GM12872 (cell line): Measurements from ENCODE around the gene MFSD6.

ENCODE experiments used
- TF ChIP-seq, protein P1 (sequence below): IDR thresholded peaks from 3 replicates; pipeline ENCODE4 v1.5.1; 2011; ENCODE audit warnings: low read depth, mild to moderate bottlenecking, low read length, moderate library complexity; ENCODE audit not compliant: insufficient read depth

Gene MFSD6

DNA sequence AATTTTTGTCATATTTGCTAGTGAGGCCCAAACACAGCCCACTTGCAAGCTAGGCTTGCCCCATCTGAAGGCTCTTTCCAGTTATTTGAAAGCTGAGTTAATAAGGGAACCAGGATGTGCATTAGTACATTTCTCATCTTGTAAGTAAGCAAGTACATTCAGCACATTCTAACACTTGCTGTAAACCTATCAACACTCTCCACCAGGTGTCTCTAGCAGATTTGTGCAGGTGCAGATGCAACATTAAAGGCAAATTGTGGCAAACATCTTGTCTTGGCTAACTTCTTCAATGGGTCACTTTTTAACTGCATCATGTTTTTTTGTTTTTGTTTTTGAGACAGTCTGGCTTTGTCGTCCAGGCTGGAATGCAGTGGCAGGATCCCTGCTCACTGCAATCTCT, 25.3 kb upstream of the MFSD6 start:
- TF ChIP-seq, protein P1, sequence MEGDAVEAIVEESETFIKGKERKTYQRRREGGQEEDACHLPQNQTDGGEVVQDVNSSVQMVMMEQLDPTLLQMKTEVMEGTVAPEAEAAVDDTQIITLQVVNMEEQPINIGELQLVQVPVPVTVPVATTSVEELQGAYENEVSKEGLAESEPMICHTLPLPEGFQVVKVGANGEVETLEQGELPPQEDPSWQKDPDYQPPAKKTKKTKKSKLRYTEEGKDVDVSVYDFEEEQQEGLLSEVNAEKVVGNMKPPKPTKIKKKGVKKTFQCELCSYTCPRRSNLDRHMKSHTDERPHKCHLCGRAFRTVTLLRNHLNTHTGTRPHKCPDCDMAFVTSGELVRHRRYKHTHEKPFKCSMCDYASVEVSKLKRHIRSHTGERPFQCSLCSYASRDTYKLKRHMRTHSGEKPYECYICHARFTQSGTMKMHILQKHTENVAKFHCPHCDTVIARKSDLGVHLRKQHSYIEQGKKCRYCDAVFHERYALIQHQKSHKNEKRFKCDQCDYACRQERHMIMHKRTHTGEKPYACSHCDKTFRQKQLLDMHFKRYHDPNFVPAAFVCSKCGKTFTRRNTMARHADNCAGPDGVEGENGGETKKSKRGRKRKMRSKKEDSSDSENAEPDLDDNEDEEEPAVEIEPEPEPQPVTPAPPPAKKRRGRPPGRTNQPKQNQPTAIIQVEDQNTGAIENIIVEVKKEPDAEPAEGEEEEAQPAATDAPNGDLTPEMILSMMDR = peak; percentile 75

DNA sequence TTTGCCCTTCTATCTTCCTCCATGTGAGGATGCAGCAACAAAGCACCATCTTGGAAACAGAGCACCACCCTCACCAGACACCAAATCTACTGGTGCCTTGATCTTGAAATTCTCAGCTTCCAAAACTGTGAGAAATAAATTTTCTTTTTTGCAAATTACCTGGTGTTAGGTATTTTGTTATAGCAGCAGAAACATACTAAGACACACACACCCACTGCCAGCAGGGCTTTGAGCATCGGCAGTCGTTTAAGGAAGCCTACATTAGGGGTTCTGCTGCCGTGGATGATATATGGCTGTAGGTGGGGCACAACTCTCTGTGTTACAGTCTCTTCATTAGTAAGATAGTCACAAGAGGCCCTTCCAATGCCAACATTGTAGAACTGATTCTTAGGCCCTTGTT, 20.7 kb upstream of the MFSD6 start:
- TF ChIP-seq, protein P1 = no peak

DNA sequence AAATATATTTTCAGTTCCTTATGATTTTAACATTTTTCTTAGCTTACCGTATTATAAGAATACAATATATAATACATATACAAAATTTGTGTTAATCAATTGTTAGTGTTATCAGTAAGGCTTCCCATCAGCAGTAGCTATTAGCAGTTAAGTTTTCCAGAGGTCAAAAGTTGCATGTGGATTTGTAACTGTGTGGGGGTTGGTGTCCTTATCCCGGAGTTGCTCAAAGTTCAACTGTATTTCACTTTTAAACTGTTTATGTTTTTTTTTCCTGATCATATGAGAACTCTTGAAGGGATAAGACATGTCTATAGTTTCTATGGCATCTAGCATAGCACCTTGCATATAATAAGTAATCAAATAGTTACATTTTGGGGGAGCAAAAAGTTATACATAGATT, 11.9 kb upstream of the MFSD6 start:
- TF ChIP-seq, protein P1 = no peak

DNA sequence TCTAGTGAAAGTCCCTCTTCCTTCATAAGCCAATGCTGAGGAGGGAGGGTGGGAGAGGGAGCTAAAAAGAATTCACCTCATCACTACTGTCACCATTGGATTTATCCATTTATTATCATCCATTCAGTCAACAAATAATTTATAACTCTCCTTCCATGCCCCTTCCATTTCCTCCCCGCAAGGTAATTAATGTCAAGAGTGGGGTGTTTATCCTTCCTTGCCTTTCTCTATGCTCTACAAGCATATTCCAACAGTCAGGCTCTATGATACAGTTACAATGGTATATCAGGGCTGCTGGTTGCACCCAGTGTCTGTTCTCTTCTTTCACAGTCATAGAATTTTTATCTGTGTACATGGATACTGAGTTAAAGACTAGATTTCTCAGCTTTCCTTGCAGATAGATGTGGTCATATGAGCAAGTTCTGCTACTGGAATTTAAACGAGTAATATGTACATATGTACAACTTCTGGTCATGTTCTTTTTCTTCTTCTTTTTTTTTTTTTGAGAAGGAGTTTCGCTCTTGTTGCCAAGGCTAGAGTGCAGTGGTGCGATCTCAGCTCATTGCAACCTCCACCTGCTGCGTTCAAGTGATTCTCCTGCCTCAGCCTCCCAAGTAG, 5.1 kb upstream of the MFSD6 start:
- TF ChIP-seq, protein P1 = no peak

DNA sequence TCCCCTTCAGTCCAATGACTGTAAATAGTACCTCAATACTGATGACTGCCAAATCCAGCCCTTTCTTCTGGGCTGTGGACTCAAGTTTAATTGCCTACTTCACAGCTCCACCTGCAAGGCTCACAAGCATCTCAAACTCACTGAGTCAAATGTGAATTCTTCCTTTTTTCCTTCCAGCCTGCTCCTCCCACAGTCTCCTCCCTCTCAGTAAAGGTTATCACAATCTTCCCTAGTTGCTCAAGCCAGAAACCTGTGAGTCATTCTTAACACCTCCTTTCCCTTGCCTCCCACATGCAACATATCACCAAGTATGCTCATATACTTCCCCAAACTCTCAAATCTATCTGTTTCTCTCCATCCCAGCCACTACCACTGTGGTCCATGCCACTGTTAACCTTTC, 3.7 kb upstream of the MFSD6 start:
- TF ChIP-seq, protein P1 = no peak

DNA sequence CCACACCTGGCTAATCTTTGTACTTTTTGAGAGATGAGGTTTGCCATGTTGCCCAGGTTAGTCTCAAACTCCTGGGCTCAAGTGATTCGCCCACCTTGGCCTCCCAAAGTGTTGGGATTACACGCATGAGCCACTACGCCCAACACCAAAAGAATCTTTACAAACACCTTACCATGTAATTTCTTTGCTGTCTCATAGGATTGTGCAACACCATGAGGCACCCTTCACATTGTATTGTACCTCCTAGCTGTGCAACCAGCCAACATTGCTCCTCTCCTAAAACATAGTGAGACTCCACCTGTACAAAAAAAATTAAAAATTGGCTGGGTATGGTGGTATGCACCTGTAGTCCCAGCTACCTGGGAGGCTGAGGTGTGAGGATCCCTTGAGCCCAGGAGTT, 3.1 kb upstream of the MFSD6 start:
- TF ChIP-seq, protein P1 = no peak

DNA sequence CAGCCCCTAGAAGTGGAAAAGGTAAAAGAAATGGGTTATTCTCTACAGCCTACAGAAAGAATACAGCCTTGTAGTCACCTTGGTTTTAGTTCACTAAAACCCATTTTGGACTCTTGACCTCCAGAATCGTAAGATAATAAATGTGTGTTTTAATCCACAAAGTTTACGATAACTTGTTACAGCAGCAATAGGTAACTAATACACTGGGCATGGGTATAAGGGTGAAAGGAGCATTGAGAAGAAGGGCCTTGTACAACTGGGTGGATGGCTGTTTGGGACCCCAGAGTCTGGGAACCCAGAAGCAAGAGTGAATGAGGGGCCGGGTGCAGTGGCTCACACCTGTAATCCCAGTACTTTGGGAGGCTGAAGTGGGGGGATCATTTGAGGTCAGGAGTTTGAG, 2.2 kb upstream of the MFSD6 start:
- TF ChIP-seq, protein P1 = no peak

DNA sequence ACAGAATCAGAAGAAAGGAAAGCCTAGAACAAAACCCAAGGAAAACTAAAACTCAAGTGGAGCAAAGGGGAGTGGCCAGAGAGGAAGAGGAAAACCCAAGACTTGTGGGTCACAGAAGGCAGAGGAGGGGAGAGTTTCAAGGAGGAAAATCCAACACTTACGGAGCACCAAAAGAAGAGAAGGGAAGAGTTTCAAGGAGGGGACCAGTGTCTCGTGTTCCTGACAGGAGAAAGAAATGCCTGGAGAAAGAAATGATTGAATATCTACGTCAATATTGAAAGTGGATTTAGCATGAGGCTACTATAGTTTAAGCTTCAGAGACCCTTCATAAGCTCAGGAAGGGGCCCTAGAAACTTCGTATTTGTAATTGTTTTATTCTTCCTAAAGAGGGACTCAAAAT, 1.4 kb upstream of the MFSD6 start:
- TF ChIP-seq, protein P1 = no peak
